Testis (tissue), 2 donors: ENCODE data around the gene SHC4.

Source experiments
- POLR2A ChIP-seq: fragments of 450-650 bp; IDR thresholded peaks from one replicate; pipeline ENCODE4 v1.6.1; 2017; ENCODE audit warnings: antibody characterized with exemption, mild to moderate bottlenecking, moderate library complexity
- TF ChIP-seq, protein P1 (sequence below), 3 experiments: fragments of 450-650 bp in 2 of 3; fragments of 200-600 bp in 1 of 3; sonication (generic) in 1 of 3; IDR thresholded peaks; one replicate each; pipeline ENCODE4 v1.5.1; 2016 to 2019; ENCODE audit warnings: antibody characterized with exemption in 3 of 3, mild to moderate bottlenecking in 2 of 3, moderate library complexity in 1 of 3

DNA sequence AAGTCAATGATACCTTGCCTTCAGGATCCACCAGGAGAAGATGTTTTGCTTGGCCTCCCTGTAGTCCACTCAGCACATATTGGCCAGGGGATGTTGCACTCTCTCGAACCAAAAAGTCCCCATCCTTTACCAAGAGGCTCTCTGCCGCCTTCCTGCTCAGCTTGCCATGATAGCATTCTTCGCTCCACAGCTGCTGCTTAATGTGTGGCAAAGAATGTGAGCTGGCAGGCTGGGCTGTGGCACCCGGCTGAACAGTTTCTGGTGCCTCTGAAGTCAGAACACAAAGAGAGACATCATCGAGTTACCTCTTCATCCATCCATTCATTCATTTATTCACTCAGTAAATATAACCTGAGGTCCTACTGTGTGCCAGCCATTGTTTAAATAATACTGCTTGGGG lies 129.0 kb downstream of the SHC4 start:
- TF ChIP-seq, protein P1, sequence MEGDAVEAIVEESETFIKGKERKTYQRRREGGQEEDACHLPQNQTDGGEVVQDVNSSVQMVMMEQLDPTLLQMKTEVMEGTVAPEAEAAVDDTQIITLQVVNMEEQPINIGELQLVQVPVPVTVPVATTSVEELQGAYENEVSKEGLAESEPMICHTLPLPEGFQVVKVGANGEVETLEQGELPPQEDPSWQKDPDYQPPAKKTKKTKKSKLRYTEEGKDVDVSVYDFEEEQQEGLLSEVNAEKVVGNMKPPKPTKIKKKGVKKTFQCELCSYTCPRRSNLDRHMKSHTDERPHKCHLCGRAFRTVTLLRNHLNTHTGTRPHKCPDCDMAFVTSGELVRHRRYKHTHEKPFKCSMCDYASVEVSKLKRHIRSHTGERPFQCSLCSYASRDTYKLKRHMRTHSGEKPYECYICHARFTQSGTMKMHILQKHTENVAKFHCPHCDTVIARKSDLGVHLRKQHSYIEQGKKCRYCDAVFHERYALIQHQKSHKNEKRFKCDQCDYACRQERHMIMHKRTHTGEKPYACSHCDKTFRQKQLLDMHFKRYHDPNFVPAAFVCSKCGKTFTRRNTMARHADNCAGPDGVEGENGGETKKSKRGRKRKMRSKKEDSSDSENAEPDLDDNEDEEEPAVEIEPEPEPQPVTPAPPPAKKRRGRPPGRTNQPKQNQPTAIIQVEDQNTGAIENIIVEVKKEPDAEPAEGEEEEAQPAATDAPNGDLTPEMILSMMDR (IDR thresholded peaks at IDR 0.05) = no peak
- no peak for TF ChIP-seq POLR2A
